ENCODE results near the gene ANKRD52. TPM values are rescaled to one million over a fixed set of nuclear protein-coding genes. Genes with fewer than 3 reads are reported as not detected.

ANKRD52 gene
- total and polyA plus RNA-seq, 2 experiments from 2014 or later, result 20.3 to 25.2 TPM

- no peak for TF ChIP-seq CTCF (conservative IDR thresholded peaks at IDR 0.05; ENCODE audit: low read depth in 2 of 2)
Measured at GRCh38 chr12:56282579-56282978, 24.4 kb upstream of the ANKRD52 start (continued).

- H3K9me2 ChIP-seq (ENCODE audit: insufficient read depth), result no peaks in the 10 kb centered on the region
- no peak overlapping the region for H3K4me3 ChIP-seq
- ATAC-seq, result no peak
- H3K4me1 ChIP-seq (ENCODE audit: insufficient read depth), result peaks cover 13% of the 10 kb centered on the region
- no peak for DNase-seq (ENCODE audit: low spot score)
- H3K79me2 ChIP-seq (replicated peaks; ENCODE audit: insufficient read depth), result no peaks in the 10 kb centered on the region
- Mint-ChIP-seq H3K36me3 (ENCODE audit: low read depth) (peaks cover 70% of the 10 kb centered on the region), H3K27me3 (ENCODE audit: insufficient read depth, low read depth, poor library complexity) (peaks cover 4% of the 10 kb centered on the region), H3K9me3 (no peaks in the 10 kb centered on the region), H3K4me1 (peaks cover 9% of the 10 kb centered on the region), H3K27ac (no peak overlapping the region), H3K4me3 (no peak overlapping the region)
- no peak overlapping the region for H3K27ac ChIP-seq (ENCODE audit: low read depth)
- no peak overlapping the region for H2AFZ ChIP-seq
- no peaks in the 10 kb centered on the region for H3K27me3 ChIP-seq (ENCODE audit: insufficient read depth)
- peaks cover 51% of the 10 kb centered on the region for H3K36me3 ChIP-seq (ENCODE audit: insufficient read depth)
- H4K20me1 ChIP-seq (replicated peaks; ENCODE audit: insufficient read depth), result peaks cover 8% of the 10 kb centered on the region
- no peak overlapping the region for H3K4me2 ChIP-seq
- peaks cover 18% of the 10 kb centered on the region for H3F3A ChIP-seq (replicated peaks; ENCODE audit: low read depth)
- TF ChIP-seq EZH2phosphoT487 (IDR thresholded peaks at IDR 0.05; ENCODE audit: unreplicated experiment) (no peak), NANOG (IDR thresholded peaks at IDR 0.05; ENCODE audit: borderline replicate concordance) (no peak), ETS1 (IDR thresholded peaks at IDR 0.05) (no peak), CREB1 (CRISPR knock-in tag; IDR thresholded peaks at IDR 0.05; ENCODE audit: low read depth) (no peak), CTCF (conservative IDR thresholded peaks at IDR 0.05; ENCODE audit: low read depth in 2 of 2) (no peak), ZNF114 (CRISPR knock-in tag; IDR thresholded peaks at IDR 0.05) (no peak), REST (IDR thresholded peaks at IDR 0.05; ENCODE audit: unreplicated experiment) (no peak), EZH2 (IDR thresholded peaks at IDR 0.05; ENCODE audit: low read depth, unreplicated experiment) (no peak), POLR2AphosphoS5 (IDR thresholded peaks at IDR 0.05; ENCODE audit: low read depth) (no peak), ZNF331 (CRISPR knock-in tag; IDR thresholded peaks at IDR 0.05; ENCODE audit: low read depth) (no peak)
Measured at GRCh38 chr12:56282030-56282429, 23.8 kb upstream of the ANKRD52 start.
